ENCODE measurements around the gene GLUD1. TPM values are rescaled to one million over a fixed set of nuclear protein-coding genes. Genes with fewer than 3 reads are reported as not detected.
"Not testable (repeated sequence)": the region's sequence is repeated elsewhere in the genome, so short reads cannot be mapped to it uniquely, and the experiment has no call there.

Gene GLUD1
- total RNA-seq, 1 donor from 2014 or later = 157 TPM

DNA sequence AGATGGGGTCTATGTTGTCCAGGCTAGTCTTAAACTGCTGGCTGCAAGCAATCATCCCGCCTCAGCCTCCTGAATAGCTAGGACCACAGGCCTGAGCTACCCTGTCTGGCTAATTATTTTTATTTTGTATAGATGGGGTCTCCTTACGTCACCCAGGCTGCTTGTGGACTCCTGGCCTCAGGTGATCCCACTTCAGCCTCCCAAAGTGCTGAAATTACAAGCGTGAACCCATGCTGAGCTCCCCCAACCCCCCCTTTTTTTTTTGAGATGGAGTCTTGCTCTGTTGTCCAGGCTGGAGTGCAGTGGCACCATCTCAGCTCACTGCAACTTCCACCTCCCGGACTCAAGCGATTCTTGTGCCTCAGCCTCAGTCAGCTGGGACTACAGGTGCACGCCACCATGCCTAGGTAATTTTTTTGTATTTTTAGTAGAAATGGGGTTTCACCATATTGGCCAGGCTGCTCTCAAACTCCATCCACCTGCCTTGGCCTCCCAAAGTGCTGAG, 49.2 kb downstream of the GLUD1 start:
- DNase-seq (ENCODE audit: low spot score) = no peak

DNA sequence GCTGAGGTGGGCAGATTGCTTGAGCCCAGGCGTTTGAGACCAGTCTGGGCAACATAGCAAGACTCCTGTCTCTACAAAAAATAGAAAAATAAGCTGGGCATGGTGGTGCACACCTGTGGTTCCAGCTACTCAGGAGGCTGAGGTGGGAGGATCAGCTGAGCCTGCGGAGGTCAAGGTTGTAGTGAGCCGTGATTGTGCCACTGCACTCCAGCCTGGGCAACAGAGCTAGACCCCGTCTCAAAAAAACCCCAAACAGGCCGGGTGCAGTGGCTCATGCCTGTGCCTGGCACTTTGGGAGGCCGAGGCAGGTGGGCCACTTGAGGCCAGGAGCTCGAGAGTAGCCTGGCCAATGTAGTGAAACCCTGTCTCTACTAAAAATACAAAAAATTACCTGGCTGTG, 51.1 kb downstream of the GLUD1 start:
- not testable (repeated sequence) for DNase-seq (ENCODE audit: low spot score)

DNA sequence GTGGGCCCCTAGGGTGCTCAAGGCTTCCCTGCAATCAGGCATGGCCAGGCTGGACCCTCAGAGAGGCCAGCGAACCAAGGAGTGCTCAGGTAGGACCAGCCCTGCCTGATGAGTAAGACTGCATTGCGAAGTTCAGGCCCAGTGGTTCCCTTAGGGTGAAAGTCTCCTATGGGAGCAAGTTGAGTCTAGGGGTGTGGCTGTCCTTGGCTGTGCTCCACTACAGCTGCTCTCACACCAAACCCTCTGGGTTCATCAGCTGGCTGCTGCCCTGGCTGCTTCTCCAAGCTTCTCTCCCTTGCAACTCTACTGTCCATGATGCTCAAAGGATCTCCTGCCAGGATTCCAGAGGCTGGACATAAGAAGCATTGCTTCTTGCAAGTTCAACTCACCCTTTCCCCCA, 55.9 kb downstream of the GLUD1 start:
- no peak for DNase-seq (ENCODE audit: low spot score)

DNA sequence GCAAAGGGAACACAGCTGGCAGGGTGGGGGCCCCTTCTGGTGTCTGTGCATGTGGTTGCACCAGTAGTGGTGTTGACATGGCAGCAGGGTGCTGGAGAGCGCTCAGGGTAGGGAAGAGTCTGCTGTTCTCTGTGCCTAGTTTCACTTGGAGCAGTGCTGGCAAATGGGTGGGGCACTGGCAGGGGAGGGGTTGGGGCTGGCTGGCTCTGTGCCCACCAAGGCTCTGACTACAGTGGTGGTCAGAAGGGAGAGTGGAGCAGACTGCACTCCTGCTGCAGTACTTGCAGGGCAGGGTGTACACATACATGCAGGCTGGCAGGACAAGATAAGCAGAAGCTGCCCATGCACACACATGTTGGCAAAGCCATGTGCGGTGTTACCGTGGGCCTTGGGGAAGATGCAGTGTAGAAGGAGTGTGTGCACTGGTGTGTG, 56.3 kb downstream of the GLUD1 start:
- DNase-seq (ENCODE audit: low spot score) = no peak

DNA sequence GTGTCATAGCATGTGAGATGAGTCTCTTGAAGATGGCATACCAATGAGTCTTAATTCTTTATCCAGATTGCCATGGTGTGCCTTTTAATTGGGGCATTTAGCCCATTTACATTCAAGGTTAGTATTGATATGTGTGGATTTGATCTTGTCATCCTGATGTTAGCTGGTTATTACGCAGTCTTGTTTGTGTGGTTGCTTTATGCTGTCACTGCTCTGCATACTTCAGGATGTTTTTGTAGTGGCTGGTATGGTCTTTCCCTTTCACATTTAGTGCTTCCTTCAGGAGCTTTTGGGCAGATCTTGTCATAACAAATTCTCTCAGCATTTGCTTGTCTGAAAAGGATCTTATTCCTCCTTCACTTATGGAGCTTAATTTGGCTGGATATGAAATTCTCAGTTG, 58.0 kb downstream of the GLUD1 start:
- no peak for DNase-seq (ENCODE audit: low spot score)

DNA sequence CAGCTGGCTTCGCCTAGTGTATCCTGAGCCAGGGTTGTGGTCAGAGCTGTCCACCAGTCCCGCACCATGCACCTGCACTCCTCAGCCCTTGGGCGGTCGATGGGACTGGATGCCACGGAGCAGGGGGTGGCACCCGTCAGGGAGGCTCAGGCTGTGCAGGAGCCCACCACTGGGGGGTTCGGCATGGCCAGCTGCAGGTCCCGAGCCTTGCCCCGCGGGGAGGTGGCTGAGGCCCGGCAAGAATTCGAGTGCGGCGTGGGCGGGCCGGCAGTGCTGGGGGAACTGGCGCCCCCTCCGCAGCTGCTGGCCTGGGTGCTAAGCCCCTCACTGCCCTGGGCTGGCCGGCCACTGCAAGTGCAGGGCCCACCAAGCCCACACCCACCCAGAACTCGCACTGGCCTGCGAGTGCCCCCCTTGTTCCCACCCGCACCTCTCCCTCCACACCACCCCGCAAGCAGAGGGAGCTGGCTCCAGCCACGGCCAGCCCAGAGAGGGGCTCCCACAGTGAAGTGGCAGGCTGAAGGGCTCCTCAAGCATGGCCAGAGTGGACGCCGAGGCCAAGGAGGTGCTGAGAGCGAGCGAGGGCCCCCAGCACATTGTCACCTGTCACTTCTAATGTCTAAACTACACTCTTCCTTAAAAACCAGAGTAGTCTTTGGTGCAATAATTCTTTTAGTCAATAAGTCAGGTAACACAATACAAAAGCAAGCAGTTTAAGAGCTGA, 63.6 kb downstream of the GLUD1 start:
- no peak for DNase-seq (ENCODE audit: low spot score)

DNA sequence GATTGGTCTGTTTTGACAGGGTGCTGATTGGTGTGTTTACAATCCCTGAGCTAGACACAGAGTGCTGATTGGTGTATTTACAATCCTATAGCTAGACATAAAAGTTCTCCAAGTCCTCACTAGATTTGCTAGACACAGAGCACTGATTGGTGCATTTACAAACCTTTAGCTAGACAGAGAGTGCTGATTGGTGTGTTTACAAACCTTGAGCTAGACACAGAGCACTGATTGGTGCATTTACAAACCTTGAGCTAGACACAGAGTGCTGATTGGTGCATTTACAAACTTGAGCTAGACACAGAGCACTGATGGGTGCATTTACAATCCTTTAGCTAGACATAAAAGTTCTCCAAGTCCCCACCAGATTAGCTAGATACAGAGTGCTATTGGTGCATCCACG, 64.2 kb downstream of the GLUD1 start:
- DNase-seq (ENCODE audit: low spot score) = not testable (repeated sequence)

DNA sequence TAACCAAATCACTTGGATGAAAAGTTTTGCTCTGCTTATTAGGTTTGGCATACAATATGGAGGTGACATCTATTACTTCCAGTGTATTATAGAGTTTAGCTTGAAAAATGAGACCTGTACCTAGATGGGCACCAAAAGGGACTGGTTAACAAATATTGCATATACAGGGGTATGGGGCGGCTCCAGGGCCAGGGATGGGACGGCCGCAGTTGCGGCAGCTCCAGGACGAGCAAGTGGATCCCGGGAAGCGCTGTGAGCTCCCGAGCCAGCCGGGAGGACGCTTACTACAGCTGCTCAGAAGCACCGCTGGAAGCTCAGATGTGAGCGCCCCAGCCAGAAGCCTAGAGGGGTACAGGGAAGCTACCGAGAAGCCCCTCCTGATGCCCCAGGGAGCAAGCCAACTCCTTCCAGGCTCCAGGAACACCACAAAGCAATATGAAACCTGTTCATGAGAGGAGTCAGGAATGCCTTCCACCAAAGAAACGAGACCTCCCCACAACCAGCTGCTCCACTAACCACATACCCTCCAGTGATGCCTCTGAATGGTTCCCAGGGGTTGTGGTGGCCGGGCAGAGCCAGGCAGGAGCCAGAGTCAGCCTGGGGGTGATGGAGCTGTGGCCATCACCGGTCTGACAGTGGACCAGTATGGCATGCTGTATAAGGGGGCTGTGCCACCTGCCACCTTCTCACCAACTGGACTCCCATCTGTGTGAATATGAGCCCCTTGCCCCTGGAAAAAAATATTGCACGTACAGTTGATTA, 67.7 kb downstream of the GLUD1 start:
- DNase-seq (ENCODE audit: low spot score) = not testable (repeated sequence)

DNA sequence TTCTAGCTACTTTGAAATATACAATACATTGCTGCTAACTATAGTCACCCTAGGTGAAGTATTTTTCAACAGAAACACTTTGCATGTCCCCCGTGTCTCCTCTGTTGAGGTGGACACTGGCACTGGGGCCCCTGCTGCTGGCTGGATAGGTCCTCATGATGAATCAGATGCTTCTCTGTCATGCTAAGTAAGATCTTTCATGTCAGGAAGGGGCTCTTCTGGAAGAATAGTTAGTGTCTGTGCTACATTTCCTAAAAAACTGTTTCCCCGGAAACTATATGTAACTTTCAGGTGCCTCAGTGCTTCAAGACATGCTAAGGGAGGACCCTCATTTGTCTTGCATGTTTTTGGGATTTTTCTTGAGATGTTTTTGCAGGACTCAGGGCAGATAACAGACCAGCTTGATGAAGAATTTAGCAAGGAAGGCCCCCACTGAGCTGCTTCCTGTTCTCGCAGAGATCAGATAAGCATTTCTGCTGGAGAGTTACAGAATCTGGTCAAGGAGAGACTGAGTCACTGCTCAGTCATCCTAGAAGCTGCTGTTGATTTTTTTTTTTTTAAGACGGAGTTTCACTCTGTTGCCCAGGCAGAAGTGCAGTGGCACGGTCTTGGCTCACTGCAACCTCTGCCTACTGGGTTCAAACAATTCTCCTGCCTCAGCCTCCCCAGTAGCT, 69.2 kb downstream of the GLUD1 start:
- not testable (repeated sequence) for DNase-seq (ENCODE audit: low spot score)

DNA sequence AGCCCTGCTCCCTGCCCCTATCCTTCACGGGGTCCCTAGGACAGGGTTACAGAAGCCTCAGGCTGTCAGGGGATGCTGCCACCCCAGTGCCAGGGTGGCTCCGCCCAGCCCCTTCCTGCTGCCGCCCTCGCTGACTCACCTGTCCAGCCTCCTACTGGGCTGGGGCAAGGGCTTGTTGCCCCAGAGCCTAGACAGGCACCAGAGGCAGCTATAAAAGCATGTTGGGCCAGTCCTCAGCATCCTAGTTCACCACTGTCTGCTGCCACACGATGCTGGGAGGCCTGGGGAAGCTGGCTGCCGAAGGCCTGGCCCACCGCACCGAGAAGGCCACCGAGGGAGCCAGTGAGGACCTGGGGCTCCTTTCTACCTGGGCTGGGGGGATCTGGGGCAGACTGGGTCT, 74.6 kb downstream of the GLUD1 start, which contains the start of gene FAM25A:
FAM25A (plus strand) TSS at position 239 of the 400 bp plus-strand sequence; CDS start at position 270, 31 bp downstream.
- not testable (repeated sequence) for DNase-seq (ENCODE audit: low spot score)

DNA sequence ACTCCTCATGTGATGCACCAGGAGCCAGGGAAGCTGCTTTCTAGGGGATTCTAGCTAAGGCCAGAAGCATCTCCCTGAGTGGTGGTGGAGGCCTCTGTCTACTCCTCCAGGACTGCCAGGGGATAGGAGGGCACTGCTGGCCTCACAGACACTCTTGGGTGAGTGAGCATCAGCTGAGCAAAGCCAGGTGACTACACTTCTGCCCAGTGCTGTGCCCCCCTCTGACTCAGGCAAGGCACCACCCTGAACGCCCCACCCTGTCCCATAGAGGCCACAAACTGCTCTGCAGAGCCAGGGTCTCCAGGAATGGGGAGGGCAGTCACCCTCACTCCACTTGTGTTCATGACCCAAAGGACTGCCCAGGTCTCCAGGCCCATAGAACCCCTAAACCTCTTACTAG, 75.1 kb downstream of the GLUD1 start:
- not testable (repeated sequence) for DNase-seq (ENCODE audit: low spot score)

DNA sequence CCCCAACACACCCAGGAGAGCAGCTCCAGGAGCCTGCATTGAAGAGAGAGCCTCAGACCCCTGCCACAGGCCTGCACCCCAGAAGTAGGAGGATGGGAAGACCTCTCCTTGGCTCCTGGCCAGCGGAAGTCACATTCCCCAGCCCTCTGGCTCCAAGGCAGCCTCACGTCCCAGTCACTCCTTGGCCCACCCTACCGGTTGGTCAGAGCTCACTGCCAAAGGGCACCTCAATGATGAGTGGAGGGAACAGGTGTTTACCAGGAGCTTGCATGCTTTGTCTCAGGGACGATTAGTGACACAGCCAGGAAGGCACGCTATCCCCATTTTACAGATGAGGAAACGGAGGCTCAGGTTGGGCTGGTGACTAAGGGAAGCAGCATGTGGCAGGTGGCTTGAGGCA, 75.6 kb downstream of the GLUD1 start:
- DNase-seq (ENCODE audit: low spot score) = not testable (repeated sequence)

DNA sequence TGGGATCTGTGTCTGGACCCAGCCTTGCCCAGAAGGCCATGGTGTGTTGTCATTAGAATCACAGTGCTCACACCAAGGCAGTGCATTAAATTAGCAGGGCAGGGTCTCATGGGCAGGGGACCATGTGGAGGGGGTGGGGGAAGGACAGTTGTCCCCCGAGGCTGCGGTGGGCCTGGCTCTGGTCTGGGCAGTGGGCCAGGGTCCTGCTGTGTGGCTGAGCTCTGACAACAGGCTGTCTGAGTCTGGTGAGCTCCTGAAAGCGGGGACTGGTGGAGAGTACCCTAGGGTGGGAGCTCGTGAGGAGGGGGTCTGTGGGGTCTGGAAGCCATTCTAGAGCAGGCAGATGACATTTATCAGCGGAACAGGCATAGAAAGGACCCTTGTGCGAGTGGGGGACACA, 76.5 kb downstream of the GLUD1 start:
- not testable (repeated sequence) for DNase-seq (ENCODE audit: low spot score)

DNA sequence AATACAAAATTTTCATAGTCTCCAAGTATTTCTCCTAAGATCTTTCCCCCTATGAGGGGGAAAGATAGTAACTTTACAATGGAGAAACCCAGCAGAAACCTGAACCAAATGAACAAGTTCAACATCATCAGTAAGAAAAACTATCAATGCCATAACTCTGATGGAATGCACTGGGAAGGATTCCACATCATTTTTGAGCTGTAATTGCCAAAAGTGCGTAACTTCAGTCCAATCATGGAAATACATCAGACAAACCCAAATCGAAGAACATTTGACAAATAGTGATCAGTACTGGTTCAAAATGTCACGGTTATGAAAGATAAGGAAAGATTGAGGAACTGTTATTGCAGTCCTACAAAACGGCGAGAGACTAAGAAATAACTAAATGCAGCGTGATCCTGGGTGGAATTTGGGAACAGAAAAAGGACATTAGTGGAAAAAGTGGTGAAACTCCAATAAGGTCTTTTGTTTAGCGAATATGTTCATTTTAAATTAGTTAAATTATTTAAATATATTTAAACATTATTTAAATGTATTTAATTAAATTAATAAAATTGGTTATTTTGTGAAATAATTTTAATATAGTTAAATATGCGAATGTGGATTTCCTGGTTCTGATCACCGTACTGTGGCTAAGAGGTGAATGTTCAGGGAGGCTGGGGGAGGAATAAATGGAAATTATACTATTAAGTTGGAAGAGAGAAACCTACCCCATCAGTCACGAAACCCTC, 79.5 kb downstream of the GLUD1 start:
- DNase-seq (ENCODE audit: low spot score) = not testable (repeated sequence)

DNA sequence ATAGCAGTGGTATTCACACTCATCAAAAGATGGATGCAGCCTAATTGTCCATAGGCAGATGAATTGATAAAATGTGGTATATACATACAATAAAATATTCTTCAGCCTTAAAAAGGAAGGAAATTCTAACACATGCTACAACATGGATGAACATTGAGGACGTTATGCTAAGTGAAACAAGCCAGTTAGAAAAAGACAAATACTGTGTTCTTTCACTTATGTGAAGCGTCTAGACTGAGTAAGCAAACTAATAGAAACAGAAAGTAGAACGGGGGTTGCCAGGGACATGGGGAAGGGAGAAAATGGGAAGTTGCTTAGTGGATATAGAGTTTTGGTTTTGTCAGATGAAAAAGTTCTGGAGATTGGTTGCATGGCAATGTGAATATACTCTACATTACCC, 81.1 kb downstream of the GLUD1 start:
- DNase-seq (ENCODE audit: low spot score) = not testable (repeated sequence)

DNA sequence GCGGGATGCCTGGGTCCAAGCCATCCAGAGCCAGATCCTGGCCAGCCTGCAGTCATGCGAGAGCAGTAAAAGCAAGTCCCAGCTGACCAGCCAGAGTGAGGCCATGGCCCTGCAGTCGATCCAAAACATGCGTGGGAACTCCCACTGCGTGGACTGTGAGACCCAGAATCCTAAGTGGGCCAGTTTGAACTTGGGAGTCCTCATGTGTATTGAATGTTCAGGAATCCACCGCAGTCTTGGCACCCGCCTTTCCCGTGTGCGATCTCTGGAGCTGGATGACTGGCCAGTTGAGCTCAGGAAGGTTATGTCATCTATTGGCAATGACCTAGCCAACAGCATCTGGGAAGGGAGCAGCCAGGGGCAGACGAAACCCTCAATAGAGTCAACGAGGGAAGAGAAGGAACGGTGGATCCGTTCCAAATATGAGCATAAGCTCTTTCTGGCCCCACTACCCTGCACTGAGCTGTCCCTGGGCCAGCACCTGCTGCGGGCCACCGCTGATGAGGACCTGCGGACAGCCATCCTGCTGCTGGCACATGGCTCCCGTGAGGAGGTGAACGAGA, 85.4 kb downstream of the GLUD1 start:
- not testable (repeated sequence) for DNase-seq (ENCODE audit: low spot score)

DNA sequence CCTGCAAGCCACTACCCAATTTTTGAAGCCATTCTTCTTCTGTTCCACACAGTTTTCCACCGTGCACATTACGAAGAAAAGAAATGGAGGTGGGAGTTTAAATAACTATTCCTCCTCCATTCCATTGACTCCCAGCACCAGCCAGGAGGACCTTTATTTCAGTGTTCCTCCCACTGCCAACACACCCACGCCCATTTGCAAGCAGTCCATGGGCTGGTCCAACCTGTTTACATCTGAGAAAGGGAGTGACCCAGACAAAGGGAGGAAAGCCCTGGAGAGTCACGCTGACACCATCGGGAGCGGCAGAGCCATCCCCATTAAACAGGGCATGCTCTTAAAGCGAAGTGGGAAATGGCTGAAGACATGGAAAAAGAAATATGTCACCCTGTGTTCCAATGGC, 86.3 kb downstream of the GLUD1 start:
- DNase-seq (ENCODE audit: low spot score) = not testable (repeated sequence)

DNA sequence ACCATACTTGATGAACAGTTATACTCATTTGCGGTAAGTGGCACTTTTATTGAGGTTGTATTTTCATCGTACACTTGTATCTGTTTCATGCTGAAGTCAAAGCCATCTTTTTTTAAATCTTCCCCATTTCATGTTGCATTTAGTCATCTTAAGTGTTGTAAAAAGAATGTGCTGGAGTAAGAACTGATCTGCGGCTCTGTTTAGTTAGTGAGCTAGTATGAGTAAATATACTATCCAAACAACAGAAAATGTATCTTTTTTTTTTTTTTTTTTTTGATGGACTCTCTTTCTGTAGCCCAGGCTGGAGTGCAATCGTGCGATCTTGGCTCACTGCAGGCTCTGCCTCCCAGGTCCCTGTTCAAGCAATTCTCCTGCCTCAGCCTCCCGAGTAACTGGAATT, 87.0 kb downstream of the GLUD1 start:
- not testable (repeated sequence) for DNase-seq (ENCODE audit: low spot score)

DNA sequence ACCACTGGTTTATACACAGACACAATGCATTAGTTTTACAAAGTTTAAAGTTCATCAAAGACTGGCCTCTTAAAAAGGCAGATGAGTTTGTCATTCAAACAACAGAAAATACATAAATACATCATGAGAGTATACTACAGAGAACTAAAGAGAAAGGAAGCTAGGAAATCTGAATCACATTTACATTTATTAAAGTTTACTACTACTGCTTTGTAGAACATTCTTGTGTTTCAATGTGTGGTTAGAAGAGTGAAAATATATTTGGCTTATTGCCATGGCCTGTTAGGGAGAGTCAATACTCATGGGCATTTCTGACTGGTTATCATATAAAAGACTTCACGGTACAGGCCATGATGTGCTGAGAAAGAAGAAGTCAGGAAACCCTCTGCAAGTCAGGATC, 87.5 kb downstream of the GLUD1 start:
- DNase-seq (ENCODE audit: low spot score) = not testable (repeated sequence)

DNA sequence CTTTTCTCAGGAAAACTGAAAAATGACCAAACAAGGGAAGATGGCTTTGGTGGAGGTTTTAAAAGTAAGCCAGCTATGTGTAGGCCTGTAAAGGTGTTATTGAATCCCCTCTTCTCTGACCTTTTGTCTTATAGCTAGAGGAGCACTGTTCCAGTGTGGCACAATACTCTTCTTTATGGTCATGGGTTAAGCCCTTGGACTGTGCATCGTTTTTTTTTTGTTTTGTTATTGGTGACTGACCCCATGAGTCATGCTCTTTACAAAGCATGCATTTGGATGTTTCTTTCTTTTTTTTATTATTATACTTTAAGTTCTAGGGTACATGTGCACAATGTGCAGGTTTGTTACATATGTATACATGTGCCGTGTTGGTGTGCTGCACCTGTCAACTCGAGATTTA, 94.2 kb downstream of the GLUD1 start:
- no peak for DNase-seq (ENCODE audit: low spot score)
